ENCODE results near the gene ZBTB4. TPM values are rescaled to one million over a fixed set of nuclear protein-coding genes. Genes with fewer than 3 reads are reported as not detected.

The ZBTB4 gene
- total RNA-seq, 1 donor: 36.2 TPM

- H3K4me3 ChIP-seq (ENCODE audit: insufficient read depth, low read length): no peak overlapping the region
- peaks cover 81% of the 10 kb centered on the region for H3K36me3 ChIP-seq (ENCODE audit: insufficient read depth, low read length)
- no peaks in the 10 kb centered on the region for H3K4me1 ChIP-seq (ENCODE audit: insufficient read depth, low read length)
- no peaks in the 10 kb centered on the region for H3K9me3 ChIP-seq (ENCODE audit: low read depth, low read length)
- H3K4me2 ChIP-seq (ENCODE audit: insufficient read depth, low read length): no peak overlapping the region
- DNase-seq (ENCODE audit: insufficient read length, low spot score, missing footprints): no peak
- H3K79me2 ChIP-seq (ENCODE audit: insufficient read depth, low read length): peaks cover 57% of the 10 kb centered on the region
- no peak overlapping the region for H2AFZ ChIP-seq (ENCODE audit: low read length)
- peaks cover 49% of the 10 kb centered on the region for H4K20me1 ChIP-seq (ENCODE audit: insufficient read depth, low read length)
- no peak for TF ChIP-seq CTCF (IDR thresholded peaks at IDR 0.05; ENCODE audit: extremely low read depth, low read depth, low read length)
- H3K27me3 ChIP-seq (ENCODE audit: insufficient read depth, low read length): no peaks in the 10 kb centered on the region
- H3K27ac ChIP-seq (ENCODE audit: low read depth, low read length): no peak overlapping the region
Measured at GRCh38 chr17:7499161-7499560, 19.7 kb upstream of the ZBTB4 start.

DNA sequence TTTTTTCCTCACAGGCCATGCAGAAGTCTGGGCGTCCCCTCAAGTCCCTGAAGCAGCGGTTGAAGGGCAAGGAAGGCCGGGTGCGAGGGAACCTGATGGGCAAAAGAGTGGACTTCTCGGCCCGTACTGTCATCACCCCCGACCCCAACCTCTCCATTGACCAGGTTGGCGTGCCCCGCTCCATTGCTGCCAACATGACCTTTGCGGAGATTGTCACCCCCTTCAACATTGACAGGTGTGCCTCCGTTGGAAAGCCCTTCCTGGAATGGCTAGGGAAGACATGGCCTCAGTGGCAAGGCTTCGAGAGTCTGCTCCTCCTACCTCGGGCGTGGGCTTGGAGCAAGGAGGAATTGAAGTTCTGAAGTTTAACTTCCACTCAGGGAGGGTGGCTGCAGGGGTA, 18.2 kb upstream of the ZBTB4 start:
- Histone ChIP-seq H4K20me1 (ENCODE audit: insufficient read depth, low read length) (peaks cover 59% of the 10 kb centered on the region), H3K79me2 (ENCODE audit: insufficient read depth, low read length) (peaks cover 69% of the 10 kb centered on the region), H3K36me3 (ENCODE audit: insufficient read depth, low read length) (peaks cover 69% of the 10 kb centered on the region)

DNA sequence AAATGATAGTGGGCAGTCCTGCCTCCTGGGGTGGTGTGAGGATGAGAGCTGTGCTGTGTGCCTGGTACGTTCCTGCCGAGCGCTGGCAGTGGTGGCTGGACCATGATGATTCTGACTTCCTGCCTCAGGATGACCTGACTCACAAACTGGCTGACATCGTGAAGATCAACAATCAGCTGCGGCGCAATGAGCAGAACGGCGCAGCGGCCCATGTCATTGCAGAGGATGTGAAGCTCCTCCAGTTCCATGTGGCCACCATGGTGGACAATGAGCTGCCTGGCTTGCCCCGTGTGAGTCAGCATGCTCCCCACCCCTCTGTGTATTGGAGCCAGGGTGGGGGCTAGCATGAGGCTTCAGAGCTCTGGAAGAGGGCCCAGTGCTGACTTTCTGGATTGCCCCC, 17.8 kb upstream of the ZBTB4 start:
- H3K27me3 ChIP-seq (ENCODE audit: insufficient read depth, low read length): no peaks in the 10 kb centered on the region
- DNase-seq (ENCODE audit: insufficient read length, low spot score, missing footprints): no peak
- no peak overlapping the region for H2AFZ ChIP-seq (ENCODE audit: low read length)
- no peak for TF ChIP-seq CTCF (IDR thresholded peaks at IDR 0.05; ENCODE audit: extremely low read depth, low read depth, low read length)
- no peaks in the 10 kb centered on the region for H3K4me1 ChIP-seq (ENCODE audit: insufficient read depth, low read length)
- peaks cover 70% of the 10 kb centered on the region for H3K79me2 ChIP-seq (ENCODE audit: insufficient read depth, low read length)
- H3K27ac ChIP-seq (ENCODE audit: low read depth, low read length): no peak overlapping the region
- H3K4me2 ChIP-seq (ENCODE audit: insufficient read depth, low read length): no peak overlapping the region
- peaks cover 66% of the 10 kb centered on the region for H3K36me3 ChIP-seq (ENCODE audit: insufficient read depth, low read length)
- no peaks in the 10 kb centered on the region for H3K9me3 ChIP-seq (ENCODE audit: low read depth, low read length)
- peaks cover 61% of the 10 kb centered on the region for H4K20me1 ChIP-seq (ENCODE audit: insufficient read depth, low read length)
- H3K4me3 ChIP-seq (ENCODE audit: insufficient read depth, low read length): no peak overlapping the region

More for the DNA sequence above, 18.2 kb upstream of the ZBTB4 start:
- H3K4me3 ChIP-seq (ENCODE audit: insufficient read depth, low read length): no peak overlapping the region
- H3K27ac ChIP-seq (ENCODE audit: low read depth, low read length): no peak overlapping the region
- H3K4me2 ChIP-seq (ENCODE audit: insufficient read depth, low read length): no peak overlapping the region
- no peaks in the 10 kb centered on the region for H3K4me1 ChIP-seq (ENCODE audit: insufficient read depth, low read length)
- DNase-seq (ENCODE audit: insufficient read length, low spot score, missing footprints): no peak
- no peaks in the 10 kb centered on the region for H3K9me3 ChIP-seq (ENCODE audit: low read depth, low read length)
- no peak overlapping the region for H2AFZ ChIP-seq (ENCODE audit: low read length)
- no peak for TF ChIP-seq CTCF (IDR thresholded peaks at IDR 0.05; ENCODE audit: extremely low read depth, low read depth, low read length)
- no peaks in the 10 kb centered on the region for H3K27me3 ChIP-seq (ENCODE audit: insufficient read depth, low read length)

DNA sequence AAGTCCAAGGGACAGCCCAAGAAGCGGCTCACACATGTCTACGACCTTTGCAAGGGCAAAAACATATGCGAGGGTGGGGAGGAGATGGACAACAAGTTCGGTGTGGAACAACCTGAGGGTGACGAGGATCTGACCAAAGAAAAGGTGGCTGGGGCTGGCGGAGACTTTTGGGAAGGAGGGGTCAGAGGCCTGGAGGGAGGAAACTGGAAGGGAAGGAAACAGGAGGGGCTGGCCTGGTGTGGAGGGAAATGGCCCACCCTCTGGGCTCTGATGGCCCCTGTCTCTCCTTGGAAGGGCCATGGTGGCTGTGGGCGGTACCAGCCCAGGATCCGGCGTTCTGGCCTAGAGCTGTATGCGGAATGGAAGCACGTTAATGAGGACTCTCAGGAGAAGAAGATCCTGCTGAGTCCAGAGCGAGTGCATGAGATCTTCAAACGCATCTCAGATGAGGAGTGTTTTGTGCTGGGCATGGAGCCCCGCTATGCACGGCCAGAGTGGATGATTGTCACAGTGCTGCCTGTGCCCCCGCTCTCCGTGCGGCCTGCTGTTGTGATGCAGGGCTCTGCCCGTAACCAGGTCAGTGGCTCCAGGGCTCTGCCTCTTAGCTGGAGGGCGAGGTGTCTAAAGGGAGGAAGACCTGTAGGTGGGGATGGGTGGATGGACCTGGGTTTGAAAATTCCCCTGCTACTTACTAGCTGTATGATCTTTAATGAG, 17.2 kb upstream of the ZBTB4 start:
- H3K27me3 ChIP-seq (ENCODE audit: insufficient read depth, low read length): no peaks in the 10 kb centered on the region
- DNase-seq (ENCODE audit: insufficient read length, low spot score, missing footprints): no peak
- no peak overlapping the region for H2AFZ ChIP-seq (ENCODE audit: low read length)
- no peaks in the 10 kb centered on the region for H3K4me1 ChIP-seq (ENCODE audit: insufficient read depth, low read length)
- H3K27ac ChIP-seq (ENCODE audit: low read depth, low read length): no peak overlapping the region
- no peak overlapping the region for H3K4me2 ChIP-seq (ENCODE audit: insufficient read depth, low read length)
- H4K20me1 ChIP-seq (ENCODE audit: insufficient read depth, low read length): peaks cover 61% of the 10 kb centered on the region
- no peaks in the 10 kb centered on the region for H3K9me3 ChIP-seq (ENCODE audit: low read depth, low read length)
- H3K79me2 ChIP-seq (ENCODE audit: insufficient read depth, low read length): peaks cover 76% of the 10 kb centered on the region
- H3K4me3 ChIP-seq (ENCODE audit: insufficient read depth, low read length): no peak overlapping the region
- peaks cover 60% of the 10 kb centered on the region for H3K36me3 ChIP-seq (ENCODE audit: insufficient read depth, low read length)
- no peak for TF ChIP-seq CTCF (IDR thresholded peaks at IDR 0.05; ENCODE audit: extremely low read depth, low read depth, low read length)
